Epithelial cell of esophagus (primary cell): Measurements from ENCODE around the gene RHBDD3.
A peak's percentile ranks its signal among the peaks of the same experiment; 100 is the strongest.

Experiments
- DNase-seq: peaks from one replicate; pipeline ENCODE4 v3.0.0; 2010; ENCODE audit warnings: low read depth
- H3K4me3 ChIP-seq: 2 replicates; pipeline ENCODE4 v1.5.1; 2011; ENCODE audit warnings: mild to moderate bottlenecking, low read length, control low read depth
- TF ChIP-seq, protein P1 (sequence below): IDR thresholded peaks from 2 replicates; pipeline ENCODE4 v1.5.1; 2011; ENCODE audit warnings: low read depth, mild to moderate bottlenecking, low read length, control low read depth, inconsistent platforms; ENCODE audit not compliant: insufficient read depth; ENCODE audit errors: missing control alignments

The RHBDD3 gene

DNA sequence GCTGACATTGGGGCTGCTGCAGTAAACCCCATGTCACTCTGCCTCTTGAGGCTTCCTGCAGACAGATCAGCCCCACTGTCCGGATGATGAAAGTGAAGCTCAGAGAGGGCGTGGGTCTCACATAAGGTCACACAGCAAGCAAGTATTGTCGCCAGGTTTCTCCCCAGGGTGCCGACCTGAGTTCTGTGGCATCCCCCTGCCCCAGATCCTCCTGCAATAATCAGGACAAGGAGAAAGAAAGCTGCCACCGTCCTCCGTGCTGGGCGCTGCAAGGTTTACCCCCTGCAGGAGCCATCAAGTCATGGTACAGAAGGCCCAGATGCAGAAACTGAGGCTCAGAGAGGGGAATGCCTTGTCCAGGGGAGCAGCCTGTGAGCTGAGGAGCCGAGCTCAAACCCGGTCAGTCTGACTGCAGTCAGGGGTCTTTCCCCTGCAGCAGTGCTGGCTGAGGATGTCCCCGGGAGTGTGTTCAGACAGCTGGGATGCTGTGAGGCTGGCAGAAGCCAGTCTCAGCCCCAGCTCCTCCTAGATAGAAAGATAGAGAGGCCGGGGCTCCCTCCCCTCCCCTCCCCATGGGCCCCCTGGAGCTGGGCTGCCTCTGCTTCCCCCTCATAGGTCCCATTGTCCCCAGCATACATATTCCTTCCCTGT lies 48.9 kb downstream of the RHBDD3 start:
- no peak overlapping the region for H3K4me3 ChIP-seq
- TF ChIP-seq, protein P1, sequence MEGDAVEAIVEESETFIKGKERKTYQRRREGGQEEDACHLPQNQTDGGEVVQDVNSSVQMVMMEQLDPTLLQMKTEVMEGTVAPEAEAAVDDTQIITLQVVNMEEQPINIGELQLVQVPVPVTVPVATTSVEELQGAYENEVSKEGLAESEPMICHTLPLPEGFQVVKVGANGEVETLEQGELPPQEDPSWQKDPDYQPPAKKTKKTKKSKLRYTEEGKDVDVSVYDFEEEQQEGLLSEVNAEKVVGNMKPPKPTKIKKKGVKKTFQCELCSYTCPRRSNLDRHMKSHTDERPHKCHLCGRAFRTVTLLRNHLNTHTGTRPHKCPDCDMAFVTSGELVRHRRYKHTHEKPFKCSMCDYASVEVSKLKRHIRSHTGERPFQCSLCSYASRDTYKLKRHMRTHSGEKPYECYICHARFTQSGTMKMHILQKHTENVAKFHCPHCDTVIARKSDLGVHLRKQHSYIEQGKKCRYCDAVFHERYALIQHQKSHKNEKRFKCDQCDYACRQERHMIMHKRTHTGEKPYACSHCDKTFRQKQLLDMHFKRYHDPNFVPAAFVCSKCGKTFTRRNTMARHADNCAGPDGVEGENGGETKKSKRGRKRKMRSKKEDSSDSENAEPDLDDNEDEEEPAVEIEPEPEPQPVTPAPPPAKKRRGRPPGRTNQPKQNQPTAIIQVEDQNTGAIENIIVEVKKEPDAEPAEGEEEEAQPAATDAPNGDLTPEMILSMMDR: no peak
- DNase-seq: no peak

- H3K4me3 ChIP-seq: no peak overlapping the region
- TF ChIP-seq, protein P1: no peak
- no peak for DNase-seq
These were observed 49.7 kb downstream of the RHBDD3 start for GRCh38 chr22:29217827-29218757.

GRCh38 chr22:29216873-29217666 lies 50.7 kb downstream of the RHBDD3 start:
- TF ChIP-seq, protein P1: no peak
- peak; percentile 74 for DNase-seq
- no peak overlapping the region for H3K4me3 ChIP-seq

GRCh38 chr22:29216011-29216872 lies 51.5 kb downstream of the RHBDD3 start:
- TF ChIP-seq, protein P1: no peak
- no peak overlapping the region for H3K4me3 ChIP-seq
- no peak for DNase-seq

DNA sequence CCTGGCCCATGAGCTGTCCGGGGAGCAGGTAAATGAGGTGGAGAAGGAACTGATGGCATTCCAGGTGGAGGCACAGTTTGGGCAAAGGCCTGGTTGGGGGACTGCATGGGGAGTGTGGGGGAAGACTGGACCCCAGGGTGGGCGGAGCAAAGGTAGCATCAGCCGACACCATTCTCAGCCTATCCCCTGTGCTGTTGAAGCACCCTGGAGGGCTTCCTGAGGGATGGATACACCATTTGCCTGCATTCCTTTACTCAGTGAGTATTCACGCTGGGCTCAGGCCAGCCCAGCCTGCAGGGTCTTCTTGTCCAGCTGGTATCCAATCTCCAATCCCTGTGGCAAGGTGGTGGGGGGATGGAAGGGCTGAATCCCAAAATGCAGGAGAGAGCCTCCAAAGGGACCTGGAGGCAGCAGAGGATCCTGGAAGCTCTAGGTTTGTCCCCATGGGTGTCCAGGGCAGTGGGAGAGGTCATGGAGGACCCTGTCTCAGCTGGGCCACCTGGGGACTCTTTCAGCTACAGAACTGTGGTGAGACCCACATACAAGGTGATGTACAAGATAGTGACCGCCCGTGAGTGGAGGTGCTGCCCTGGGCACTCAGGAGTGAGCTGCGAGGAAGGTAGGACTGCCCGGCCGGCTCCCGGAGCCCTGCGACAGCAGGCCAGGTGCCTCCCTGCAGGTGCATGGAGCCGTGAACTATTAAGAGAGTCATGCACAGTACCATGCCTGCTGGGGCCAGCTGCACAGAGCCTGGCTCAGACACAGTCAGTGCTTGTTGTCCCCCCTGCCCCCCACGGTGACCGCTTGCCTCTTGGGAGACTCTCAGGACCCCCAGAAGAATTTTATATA lies 52.5 kb downstream of the RHBDD3 start:
- TF ChIP-seq, protein P1: no peak
- no peak for DNase-seq
- no peak overlapping the region for H3K4me3 ChIP-seq
